GM12878 (cell line): ENCODE results near the gene IBSP. TPM values are rescaled to one million over a fixed set of nuclear protein-coding genes. Genes with fewer than 3 reads are reported as not detected.

Experiments used
- ATAC-seq: fragments of 200-7000 bp; cut with Tn5 transposase; 3 replicates; pipeline ENCODE4 v1.9.1; 2020; ENCODE audit warnings: mild to moderate bottlenecking, moderate library complexity
- BruUV-seq: library from RNA; stranded (reverse); fragments of 400-500 nt; replicated peaks from 2 replicates; lab custom pipeline; 2021; lab: Mats Ljungman, UMichigan
- CTCF ChIA-PET: fragments of 300-600 bp; sonication (Branson Sonifier 250); formaldehyde crosslinking; extraction: SDS; loops from one replicate; lab custom pipeline; 2021; ENCODE audit warnings: inconsistent platforms; lab: Yijun Ruan, JAX
- POLR2A ChIA-PET: fragments of 350-600 bp; formaldehyde crosslinking; extraction: SDS; loops from one replicate; lab custom pipeline; 2021; ENCODE audit warnings: inconsistent platforms; lab: Charles Lee
- RAD21 ChIA-PET: fragments of 300-600 bp; sonication (Branson Sonifier 250); formaldehyde crosslinking; loops from one replicate; lab custom pipeline; 2023; ENCODE audit warnings: antibody characterized with exemption; ENCODE audit not compliant: unreplicated experiment; lab: Charles Lee
- SMC1A ChIA-PET: fragments of 300-600 bp; sonication (Branson Sonifier 250); formaldehyde crosslinking; loops from one replicate; lab custom pipeline; 2023; ENCODE audit not compliant: unreplicated experiment, uncharacterized antibody; lab: Charles Lee
- DNase-seq: peaks from one replicate; pipeline ENCODE4 v3.0.0-alpha.2; 2011; ENCODE audit warnings: low read depth, low spot score
- FAIRE-seq: peaks from 3 replicates; lab custom pipeline; 2011; peaks lifted over from hg19 to GRCh38; lab: Jason Lieb, UNC
- H2AFZ ChIP-seq: 2 replicates; pipeline ENCODE4 v1.6.0; 2011; ENCODE audit warnings: low read depth, low read length, control low read depth; ENCODE audit not compliant: control insufficient read depth
- H3K27ac ChIP-seq: 2 replicates; pipeline ENCODE4 v1.5.1; 2011; ENCODE audit warnings: control low read depth; ENCODE audit not compliant: control insufficient read depth, insufficient read depth
- H3K27me3 ChIP-seq, 2 experiments: replicated peaks in 1 of 2; 2 replicates each; pipeline versions ENCODE4 v1.6.0 to v1.6.1; 2011; ENCODE audit warnings: low read length in 1 of 2; ENCODE audit not compliant: control insufficient read depth in 2 of 2, insufficient read depth in 2 of 2
- H3K36me3 ChIP-seq, 2 experiments: 2 replicates each; pipeline ENCODE4 v1.5.1; 2011; ENCODE audit warnings: low read length in 1 of 2; ENCODE audit not compliant: control insufficient read depth in 2 of 2, insufficient read depth in 2 of 2
- H3K4me1 ChIP-seq: 2 replicates; pipeline ENCODE4 v1.6.1; 2011; ENCODE audit warnings: mild to moderate bottlenecking, low read length, moderate library complexity, mixed read lengths; ENCODE audit not compliant: control insufficient read depth, insufficient read depth
- H3K4me2 ChIP-seq: 2 replicates; pipeline ENCODE4 v1.6.0; 2011; ENCODE audit warnings: control low read depth; ENCODE audit not compliant: control insufficient read depth, insufficient read depth
- H3K4me3 ChIP-seq: fragments of 200-600 bp; sonication (generic); 2 replicates; pipeline ENCODE4 v1.5.1; 2016
- H3K79me2 ChIP-seq: 2 replicates; pipeline ENCODE4 v1.6.0; 2011; ENCODE audit warnings: low read length; ENCODE audit not compliant: control insufficient read depth, insufficient read depth
- H3K9ac ChIP-seq: 2 replicates; pipeline ENCODE4 v1.8.0; 2011; ENCODE audit warnings: low read length, control low read depth, mixed read lengths; ENCODE audit not compliant: control insufficient read depth, insufficient read depth
- H3K9me3 ChIP-seq: replicated peaks from 3 replicates; pipeline ENCODE4 v1.5.1; 2011; ENCODE audit warnings: mild to moderate bottlenecking, low read length; ENCODE audit not compliant: control insufficient read depth, insufficient read depth
- H4K20me1 ChIP-seq: 2 replicates; pipeline ENCODE4 v1.6.0; 2011; ENCODE audit not compliant: control insufficient read depth, insufficient read depth
- ATF2 ChIP-seq: IDR thresholded peaks from 2 replicates; pipeline ENCODE4 v1.6.1; 2012; ENCODE audit warnings: low read length, inconsistent platforms
- CBX3 ChIP-seq: fragments of 200-600 bp; sonication (generic); IDR thresholded peaks from 2 replicates; pipeline ENCODE4 v1.6.1; 2016; ENCODE audit warnings: low read depth, borderline replicate concordance
- E2F8 ChIP-seq: fragments of 450-650 bp; IDR thresholded peaks from 2 replicates; pipeline ENCODE4 v1.6.1; 2018; ENCODE audit warnings: mild to moderate bottlenecking, low read depth, moderate library complexity; ENCODE audit not compliant: partially characterized antibody
- EGR1 ChIP-seq, 2 experiments: IDR thresholded peaks; 1 replicate in 1 of 2; 2 replicates in 1 of 2; pipeline ENCODE4 v1.6.1; 2011 to 2012; ENCODE audit warnings: low read depth in 2 of 2, low read length in 2 of 2, borderline replicate concordance in 1 of 2, mild to moderate bottlenecking in 1 of 2, moderate library complexity in 1 of 2
- ETV6 ChIP-seq, 2 experiments: fragments of 450-650 bp in 1 of 2; IDR thresholded peaks in 1 of 2; conservative IDR thresholded peaks in 1 of 2; 2 replicates each; pipeline ENCODE4 v1.6.1; 2014; ENCODE audit warnings: antibody characterized with exemption in 1 of 2, borderline replicate concordance in 1 of 2, low read depth in 1 of 2, mild to moderate bottlenecking in 1 of 2, moderate library complexity in 1 of 2
- GATAD2B ChIP-seq: fragments of 450-650 bp; conservative IDR thresholded peaks from 2 replicates; pipeline ENCODE4 v1.6.1; 2017; ENCODE audit warnings: low read depth, mild to moderate bottlenecking, moderate library complexity
- IRF5 ChIP-seq: fragments of 450-650 bp; IDR thresholded peaks from 2 replicates; pipeline ENCODE4 v1.6.1; 2017; ENCODE audit warnings: borderline replicate concordance
- LARP7 ChIP-seq: fragments of 450-650 bp; IDR thresholded peaks from 2 replicates; pipeline ENCODE4 v1.6.1; 2017; ENCODE audit warnings: mild to moderate bottlenecking
- NRF1 ChIP-seq: conservative IDR thresholded peaks from 2 replicates; pipeline ENCODE4 v1.6.1; 2011; ENCODE audit warnings: mild to moderate bottlenecking, low read depth, low read length, improper control_type of control experiment
- POLR2AphosphoS5 ChIP-seq: IDR thresholded peaks from 2 replicates; pipeline ENCODE4 v1.6.1; 2011; ENCODE audit warnings: mild to moderate bottlenecking, low read length, inconsistent platforms
- RELB ChIP-seq: fragments of 450-650 bp; IDR thresholded peaks from 2 replicates; pipeline ENCODE4 v1.6.1; 2017; ENCODE audit warnings: low read depth, mild to moderate bottlenecking, moderate library complexity
- TCF12 ChIP-seq: IDR thresholded peaks from 2 replicates; pipeline ENCODE4 v1.6.1; 2011; ENCODE audit warnings: low read depth, mild to moderate bottlenecking, low read length
- TCF7 ChIP-seq: IDR thresholded peaks from 2 replicates; pipeline ENCODE4 v1.6.1; 2014; ENCODE audit warnings: antibody characterized with exemption, borderline replicate concordance
- ZNF384 ChIP-seq: IDR thresholded peaks from 2 replicates; pipeline ENCODE4 v1.6.1; 2012; ENCODE audit warnings: low read depth, mild to moderate bottlenecking, low read length, improper control_type of control experiment, borderline replicate concordance
- ZNF622 ChIP-seq: fragments of 450-650 bp; IDR thresholded peaks from 2 replicates; pipeline ENCODE4 v1.6.1; 2017; ENCODE audit warnings: mild to moderate bottlenecking, inconsistent platforms
- WGBS: methylation state at CpG from one replicate; pipeline ENCODE4 v1.1.6; 2016; ENCODE audit warnings: low lambda C conversion rate; ENCODE audit not compliant: insufficient replicate concordance, insufficient coverage; ENCODE audit errors: missing lambda C conversion rate; 5-methylcytosine and 5-hydroxymethylcytosine counted together
- in situ Hi-C: fragments of 300-500 bp; cut with MboI; formaldehyde crosslinking; loops from 9 replicates; pipeline ENCODE4 v1.14.3; 2018; ENCODE audit warnings: mixed read lengths
- intact Hi-C: fragments of 100-400 bp; cut with micrococcal nuclease; formaldehyde crosslinking; loops from one replicate; pipeline ENCODE4 v1.14.2; 2022; ENCODE audit not compliant: unreplicated experiment
- polyA plus RNA-seq, 11 experiments: library from polyadenylated mRNA; depleted of rRNA in 4 of 11; unstranded in 6 of 11; stranded (reverse) in 5 of 11; fragments of >200 nt; fragmentation: Nextera tagmentation in 4 of 11; fragmentation: Illumina TruSeq in 1 of 11; extraction: Ambion mirVana in 4 of 11; extraction: Trizol in 1 of 11; gene quantifications; 1 replicate in 1 of 11; 2 replicates in 10 of 11; pipeline versions ENCODE4 v1.2.1 to v1.2.3, GENCODE V29; 2011 to 2016; ENCODE audit warnings: inconsistent platforms in 2 of 11, missing spikeins in 2 of 11, low read depth in 1 of 11
- total RNA-seq, 4 experiments: library from RNA; depleted of rRNA in 3 of 4; stranded (reverse); fragments of >200 nt in 3 of 4; fragmentation: Illumina TruSeq in 1 of 4; extraction: Trizol in 1 of 4; gene quantifications; 2 replicates each; pipeline versions ENCODE4 v1.2.1 to v1.2.3, GENCODE V29; 2013 to 2021

The IBSP gene
- total and polyA plus RNA-seq, 10 of the 15 experiments (the other 5 are each of a cell fraction or from before 2014, with no cell fraction given), result not detected

GRCh38 chr4:87804871-87805270 is 5.5 kb downstream of the IBSP start:
- no peak overlapping the region for H3K4me2 ChIP-seq
- H3K27me3 ChIP-seq, result no peaks in the 10 kb centered on the region
- H3K79me2 ChIP-seq, result no peaks in the 10 kb centered on the region
- no peak overlapping the region for H3K4me3 ChIP-seq
- no peaks in the 10 kb centered on the region for H3K36me3 ChIP-seq
- SMC1A ChIA-PET, result interaction anchor here (1.0 kb wide), 1 partner anchor 13 kb away, joined by 5 read pairs; no protein-coding TSS in a partner anchor
- DNase-seq (no peak), ATAC-seq (no peak), FAIRE-seq (no peak)
- POLR2A ChIA-PET, result no interaction called here
- no peak overlapping the region for H3K9ac ChIP-seq
- in situ Hi-C loops (no loop called here), intact Hi-C loops (no loop called here)
- WGBS, result 0% methylated on average over 2 of the region's 2 CpGs
- no peaks in the 10 kb centered on the region for H4K20me1 ChIP-seq
- RAD21 ChIA-PET, result no interaction called here
- no TSS peak for BruUV-seq
- no peak overlapping the region for H3K27ac ChIP-seq
- CTCF ChIA-PET, result no interaction called here
- no peaks in the 10 kb centered on the region for H3K9me3 ChIP-seq
- H3K4me1 ChIP-seq, result no peaks in the 10 kb centered on the region
- H2AFZ ChIP-seq, result no peak overlapping the region
- TF ChIP-seq ETV6 (conservative IDR thresholded peaks at IDR 0.05 in 1 of 2, IDR thresholded peaks at IDR 0.05 in 1 of 2; ENCODE audit: borderline replicate concordance in 1 of 2, low read depth in 1 of 2) (no peak), ATF2 (no peak), CBX3 (no peak), NRF1 (no peak), RELB (no peak), ZNF384 (no peak), IRF5 (no peak), ZNF622 (no peak), TCF12 (no peak), TCF7 (no peak), GATAD2B (no peak), POLR2AphosphoS5 (no peak), LARP7 (no peak), E2F8 (no peak), EGR1 (IDR thresholded peaks at IDR 0.05; ENCODE audit: borderline replicate concordance in 1 of 2, low read depth in 2 of 2, low read length in 2 of 2) (no peak)
